H1 (cell line): ENCODE results near the gene GPN2. TPM values are rescaled to one million over a fixed set of nuclear protein-coding genes. Genes with fewer than 3 reads are reported as not detected.

ENCODE experiments used
- CTCF ChIA-PET: fragments of 300-600 bp; sonication (Branson Sonifier 250); formaldehyde crosslinking; loops from one replicate; lab custom pipeline; 2021; ENCODE audit not compliant: partially characterized antibody; lab: Charles Lee
- POLR2A ChIA-PET: fragments of 300-600 bp; sonication (Branson Sonifier 250); formaldehyde crosslinking; loops from one replicate; lab custom pipeline; 2021; ENCODE audit warnings: inconsistent platforms; ENCODE audit not compliant: partially characterized antibody; lab: Charles Lee
- DNase-seq, 2 experiments: peaks; one replicate each; pipeline versions ENCODE4 v3.0.0 to v3.0.0-alpha.2; 2010 to 2022; ENCODE audit warnings: low spot score in 2 of 2, low read depth in 1 of 2, mixed read lengths in 1 of 2
- FAIRE-seq: peaks from 2 replicates; lab custom pipeline; 2011; peaks lifted over from hg19 to GRCh38; lab: Jason Lieb, UNC
- H2AFZ ChIP-seq: 2 replicates; pipeline ENCODE4 v1.8.1; 2012; ENCODE audit warnings: low read length, inconsistent platforms
- H2AK5ac ChIP-seq: 2 replicates; pipeline ENCODE4 v1.6.1; 2013; ENCODE audit warnings: low read depth, low read length
- H2BK120ac ChIP-seq: replicated peaks from 2 replicates; pipeline ENCODE3; 2013; ENCODE audit warnings: low read depth, low read length, inconsistent platforms
- H2BK12ac ChIP-seq: 2 replicates; pipeline ENCODE4 v1.6.1; 2013; ENCODE audit warnings: low read depth, low read length
- H2BK15ac ChIP-seq: 2 replicates; pipeline ENCODE4 v1.6.1; 2013; ENCODE audit warnings: low read length
- H2BK20ac ChIP-seq: 2 replicates; pipeline ENCODE4 v1.6.1; 2013; ENCODE audit warnings: low read length
- H2BK5ac ChIP-seq: 2 replicates; pipeline ENCODE4 v1.6.1; 2013; ENCODE audit warnings: low read depth, low read length
- H3K14ac ChIP-seq: 2 replicates; pipeline ENCODE4 v1.6.1; 2013; ENCODE audit warnings: inconsistent platforms; ENCODE audit not compliant: insufficient read length
- H3K18ac ChIP-seq: 2 replicates; pipeline ENCODE4 v1.6.1; 2013; ENCODE audit warnings: low read length; ENCODE audit errors: extremely low read depth
- H3K23ac ChIP-seq: 2 replicates; pipeline ENCODE4 v1.6.1; 2013; ENCODE audit warnings: inconsistent platforms; ENCODE audit not compliant: insufficient read length
- H3K23me2 ChIP-seq: 2 replicates; pipeline ENCODE4 v1.6.1; 2013; ENCODE audit warnings: low read depth, low read length
- H3K27ac ChIP-seq: 2 replicates; pipeline ENCODE4 v1.6.1; 2011; ENCODE audit warnings: low read depth, low read length, inconsistent platforms
- H3K27me3 ChIP-seq, 4 experiments: replicated peaks in 1 of 4; 1 replicate in 1 of 4; 2 replicates in 3 of 4; pipeline versions ENCODE4 v1.6.1 to v1.8.1; 2011 to 2013; ENCODE audit warnings: low read length in 3 of 4, mild to moderate bottlenecking in 3 of 4, inconsistent platforms in 2 of 4, mixed read lengths in 2 of 4, moderate library complexity in 1 of 4; ENCODE audit not compliant: control insufficient read depth in 3 of 4, insufficient read depth in 3 of 4; ENCODE audit errors: extremely low read depth in 1 of 4
- H3K36me3 ChIP-seq, 4 experiments: 2 replicates each; pipeline versions ENCODE4 v1.6.1 to v1.8.1; 2011 to 2013; ENCODE audit warnings: mild to moderate bottlenecking in 4 of 4, low read length in 3 of 4, moderate library complexity in 2 of 4, control low read depth in 1 of 4, inconsistent platforms in 1 of 4; ENCODE audit not compliant: insufficient read depth in 4 of 4, control insufficient read depth in 2 of 4
- H3K4ac ChIP-seq: replicated peaks from 2 replicates; pipeline ENCODE3; 2013; ENCODE audit warnings: low read length, low read depth, mixed read lengths, inconsistent platforms; ENCODE audit not compliant: insufficient read length
- H3K4me1 ChIP-seq, 4 experiments: replicated peaks in 1 of 4; 1 replicate in 1 of 4; 2 replicates in 3 of 4; pipeline versions ENCODE4 v1.6.1 to v1.8.1; 2011 to 2013; ENCODE audit warnings: low read length in 3 of 4, inconsistent platforms in 2 of 4, mixed read lengths in 1 of 4; ENCODE audit not compliant: insufficient read depth in 4 of 4, control insufficient read depth in 3 of 4
- H3K4me2 ChIP-seq, 2 experiments: 2 replicates each; pipeline versions ENCODE4 v1.6.1 to v1.8.1; 2011 to 2013; ENCODE audit warnings: low read depth in 2 of 2, low read length in 2 of 2, control low read depth in 1 of 2, inconsistent platforms in 1 of 2, mild to moderate bottlenecking in 1 of 2; ENCODE audit not compliant: insufficient read depth in 1 of 2
- H3K4me3 ChIP-seq, 4 experiments: fragments of 200-600, 300-600 bp in 1 of 4; sonication (generic), shearing (Covaris generic), sonication (Bioruptor Twin) in 1 of 4; 2 replicates each; pipeline versions ENCODE4 v1.5.1 to v1.8.1; 2011 to 2016; ENCODE audit warnings: low read length in 4 of 4, low read depth in 3 of 4, control low read depth in 2 of 4, inconsistent platforms in 2 of 4, mild to moderate bottlenecking in 2 of 4, mixed read lengths in 1 of 4, moderate library complexity in 1 of 4; ENCODE audit not compliant: insufficient read depth in 2 of 4; ENCODE audit errors: extremely low read depth in 1 of 4
- H3K56ac ChIP-seq: replicated peaks from 2 replicates; pipeline ENCODE3; 2013; ENCODE audit warnings: low read depth, mild to moderate bottlenecking, mixed read lengths, low read length, inconsistent platforms; ENCODE audit not compliant: insufficient read length
- H3K79me1 ChIP-seq: 2 replicates; pipeline ENCODE4 v1.6.1; 2013; ENCODE audit warnings: low read depth, low read length, control low read depth
- H3K79me2 ChIP-seq, 2 experiments: 2 replicates each; pipeline versions ENCODE4 v1.6.1 to v1.8.1; 2012 to 2013; ENCODE audit warnings: low read length in 2 of 2, mild to moderate bottlenecking in 2 of 2, inconsistent platforms in 1 of 2; ENCODE audit not compliant: insufficient read depth in 2 of 2, control insufficient read depth in 1 of 2
- H3K9ac ChIP-seq, 4 experiments: replicated peaks in 1 of 4; 1 replicate in 1 of 4; 2 replicates in 3 of 4; pipeline versions ENCODE4 v1.6.1 to v1.8.1; 2011 to 2013; ENCODE audit warnings: low read depth in 3 of 4, low read length in 3 of 4, control low read depth in 2 of 4, mild to moderate bottlenecking in 2 of 4, moderate library complexity in 2 of 4, inconsistent platforms in 1 of 4; ENCODE audit errors: extremely low read depth in 1 of 4
- H3K9me3 ChIP-seq, 2 experiments: 2 replicates each; pipeline versions ENCODE4 v1.6.1 to v1.8.1; 2012 to 2013; ENCODE audit warnings: mild to moderate bottlenecking in 2 of 2, moderate library complexity in 2 of 2, control low read depth in 1 of 2, inconsistent platforms in 1 of 2, low read depth in 1 of 2, low read length in 1 of 2, mixed read lengths in 1 of 2; ENCODE audit not compliant: insufficient read depth in 2 of 2
- H4K20me1 ChIP-seq, 2 experiments: replicated peaks in 1 of 2; 2 replicates each; pipeline versions ENCODE3 to v1.8.1; 2011 to 2013; ENCODE audit warnings: inconsistent platforms in 2 of 2, low read length in 2 of 2, mild to moderate bottlenecking in 1 of 2; ENCODE audit not compliant: insufficient read depth in 2 of 2, control insufficient read depth in 1 of 2
- H4K5ac ChIP-seq: 2 replicates; pipeline ENCODE4 v1.6.1; 2013; ENCODE audit warnings: low read length, low read depth, mixed read lengths, inconsistent platforms; ENCODE audit not compliant: insufficient read length
- H4K8ac ChIP-seq: 2 replicates; pipeline ENCODE4 v1.8.0; 2013; ENCODE audit warnings: mild to moderate bottlenecking, moderate library complexity, low read length, inconsistent platforms; ENCODE audit not compliant: insufficient read depth; ENCODE audit errors: extremely low read depth
- H4K91ac ChIP-seq: replicated peaks from 2 replicates; pipeline ENCODE3; 2013; ENCODE audit warnings: low read length, mixed read lengths, inconsistent platforms; ENCODE audit not compliant: insufficient read length
- CBX5 ChIP-seq: fragments of 300-800, 300-1000 bp; sonication (generic); IDR thresholded peaks from 2 replicates; pipeline ENCODE4 v1.7.1; 2016; ENCODE audit warnings: antibody characterized with exemption, low read length, low read depth
- SP1 ChIP-seq: IDR thresholded peaks from 2 replicates; pipeline ENCODE4 v1.6.1; 2011; ENCODE audit warnings: low read depth, low read length
- WGBS, 2 experiments: shearing (Covaris generic) in 1 of 2; methylation state at CpG; one replicate each; pipeline versions ENCODE4 v1.1.6 to v1.1.7; 2013 to 2015; ENCODE audit warnings: low lambda C conversion rate in 2 of 2, mixed read lengths in 2 of 2, inconsistent platforms in 1 of 2, low coverage in 1 of 2, missing lambda C conversion rate in 1 of 2; ENCODE audit not compliant: insufficient replicate concordance in 2 of 2, insufficient coverage in 1 of 2, insufficient read length in 1 of 2; ENCODE audit errors: extremely low coverage in 1 of 2, missing lambda C conversion rate in 1 of 2; 5-methylcytosine and 5-hydroxymethylcytosine counted together
- polyA plus RNA-seq, 7 experiments: library from polyadenylated mRNA; depleted of rRNA in 3 of 7; stranded (reverse) in 5 of 7; unstranded in 2 of 7; fragments of >200 nt in 5 of 7; fragments of 200-250 nt in 2 of 7; gene quantifications; 1 replicate in 5 of 7; 2 replicates in 1 of 7; 4 replicates in 1 of 7; pipeline versions ENCODE4 v1.2.1 to v1.2.3, GENCODE V29; 2011 to 2013; ENCODE audit warnings: missing spikeins in 2 of 7, mixed read lengths in 2 of 7
- total RNA-seq: library from RNA; stranded (reverse); fragmentation: NEBNext Ultra II Directional; extraction: Animal tissue kit (Norgen Biotek cat#: 25700); gene quantifications from 2 replicates; pipeline ENCODE4 v1.2.1, GENCODE V29; 2021
- TF ChIP-seq, protein P1 (sequence below), 3 experiments: IDR thresholded peaks; 1 replicate in 2 of 3; 2 replicates in 1 of 3; pipeline versions ENCODE4 v1.5.1 to v1.6.1; 2011; ENCODE audit warnings: low read length in 3 of 3, mild to moderate bottlenecking in 3 of 3, inconsistent platforms in 2 of 3, low read depth in 1 of 3, moderate library complexity in 1 of 3; ENCODE audit not compliant: insufficient read depth in 1 of 3; ENCODE audit errors: control extremely low read depth in 1 of 3

Gene GPN2
- total and polyA plus RNA-seq, 2 of the 8 experiments (the other 6 are each of a cell fraction or from before 2014, with no cell fraction given), result 27.3 to 36.8 TPM

DNA sequence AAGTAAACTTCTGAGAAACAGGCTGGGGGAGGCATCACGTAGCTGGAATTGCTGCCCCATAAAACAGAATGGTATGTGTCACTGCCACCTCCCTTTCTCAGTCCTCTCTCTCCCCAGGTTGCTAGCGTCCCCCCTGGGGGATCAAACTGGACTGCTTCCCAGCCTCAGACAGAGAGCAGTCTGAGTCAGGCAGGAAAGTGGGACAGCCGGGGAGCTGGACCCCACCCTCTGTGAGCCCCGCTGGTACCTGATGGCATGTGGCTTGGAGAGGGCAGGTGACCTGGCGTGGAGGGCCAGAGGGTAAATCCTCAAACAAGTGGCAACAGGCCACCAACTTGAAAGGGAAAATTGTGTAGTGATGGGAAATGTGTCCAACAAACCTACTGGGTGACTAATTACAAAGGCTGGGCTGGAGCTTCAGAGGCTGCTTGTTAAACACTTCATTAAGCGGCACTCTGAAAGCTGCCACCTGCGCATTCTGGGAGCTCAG is 28.1 kb downstream of the GPN2 start:
- POLR2A ChIA-PET, result interaction anchor here (1.0 to 1.3 kb wide), 3 partner anchors 29 to 362 kb away, joined by 3 to 6 read pairs (median 3); partner anchors contain the start of gene GPN2

More for the DNA sequence above, 28.1 kb downstream of the GPN2 start:
- no peak overlapping the region for H2AFZ ChIP-seq
- no peaks in the 10 kb centered on the region for H3K79me1 ChIP-seq
- H3K4me2 ChIP-seq, result no peak overlapping the region
- DNase-seq (no peak), FAIRE-seq (no peak)
- no peak overlapping the region for H3K18ac ChIP-seq
- H3K27ac ChIP-seq, result no peak overlapping the region
- no peaks in the 10 kb centered on the region for H3K36me3 ChIP-seq
- no peak overlapping the region for H2BK5ac ChIP-seq
- peaks cover 0 to 22% (median 19%) of the 10 kb centered on the region in 4 experiments; a peak in 6 of 7 replicates for H3K4me1 ChIP-seq
- H2BK12ac ChIP-seq, result 0 out of 2 replicates have a peak overlapping the region, but pooled peaks have one; percentile 64
- H3K27me3 ChIP-seq, result peaks cover 4 to 13% (median 12%) of the 10 kb centered on the region in 4 experiments; a peak in 5 of 7 replicates
- H3K9ac ChIP-seq, result no peak overlapping the region
- H2AK5ac ChIP-seq, result no peak overlapping the region
- H3K14ac ChIP-seq, result no peak overlapping the region
- peak overlapping the region; percentile 8; the same call in 1 of the 2 replicates for H4K8ac ChIP-seq
- H3K56ac ChIP-seq, result no peak overlapping the region
- CTCF ChIA-PET, result interaction anchor here (0.6 to 22.8 kb wide), 15 partner anchors 8 to 565 kb away, joined by 3 to 547 read pairs (median 4); partner anchors contain the start of genes GPATCH3, GPN2 and PIGV
- peaks cover 9% of the 10 kb centered on the region for H3K23me2 ChIP-seq
- H2BK15ac ChIP-seq, result no peak overlapping the region
- WGBS, 2 experiments, result 88% methylated on average over 7 of the region's 7 CpGs; no CpG with 5 or more reads in 1 of the 2 experiments
- H3K9me3 ChIP-seq, result no peaks in the 10 kb centered on the region
- TF ChIP-seq CBX5 (no peak), SP1 (no peak)
- TF ChIP-seq, protein P1, sequence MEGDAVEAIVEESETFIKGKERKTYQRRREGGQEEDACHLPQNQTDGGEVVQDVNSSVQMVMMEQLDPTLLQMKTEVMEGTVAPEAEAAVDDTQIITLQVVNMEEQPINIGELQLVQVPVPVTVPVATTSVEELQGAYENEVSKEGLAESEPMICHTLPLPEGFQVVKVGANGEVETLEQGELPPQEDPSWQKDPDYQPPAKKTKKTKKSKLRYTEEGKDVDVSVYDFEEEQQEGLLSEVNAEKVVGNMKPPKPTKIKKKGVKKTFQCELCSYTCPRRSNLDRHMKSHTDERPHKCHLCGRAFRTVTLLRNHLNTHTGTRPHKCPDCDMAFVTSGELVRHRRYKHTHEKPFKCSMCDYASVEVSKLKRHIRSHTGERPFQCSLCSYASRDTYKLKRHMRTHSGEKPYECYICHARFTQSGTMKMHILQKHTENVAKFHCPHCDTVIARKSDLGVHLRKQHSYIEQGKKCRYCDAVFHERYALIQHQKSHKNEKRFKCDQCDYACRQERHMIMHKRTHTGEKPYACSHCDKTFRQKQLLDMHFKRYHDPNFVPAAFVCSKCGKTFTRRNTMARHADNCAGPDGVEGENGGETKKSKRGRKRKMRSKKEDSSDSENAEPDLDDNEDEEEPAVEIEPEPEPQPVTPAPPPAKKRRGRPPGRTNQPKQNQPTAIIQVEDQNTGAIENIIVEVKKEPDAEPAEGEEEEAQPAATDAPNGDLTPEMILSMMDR (IDR thresholded peaks at IDR 0.05; ENCODE audit: control extremely low read depth in 1 of 3, insufficient read depth in 1 of 3, low read depth in 1 of 3, low read length in 3 of 3), result no peak
- no peak overlapping the region for H3K23ac ChIP-seq
- H3K4ac ChIP-seq, result no peak overlapping the region
- no peak overlapping the region for H2BK20ac ChIP-seq
- no peak overlapping the region for H2BK120ac ChIP-seq
- peak overlapping the region; percentile 76 for H4K91ac ChIP-seq
- no peaks in the 10 kb centered on the region for H3K79me2 ChIP-seq
- no peaks in the 10 kb centered on the region for H4K20me1 ChIP-seq
- H3K4me3 ChIP-seq, result no peak overlapping the region
- H4K5ac ChIP-seq, result no peak overlapping the region
